ENCODE results near the gene CYP3A4.

DNA sequence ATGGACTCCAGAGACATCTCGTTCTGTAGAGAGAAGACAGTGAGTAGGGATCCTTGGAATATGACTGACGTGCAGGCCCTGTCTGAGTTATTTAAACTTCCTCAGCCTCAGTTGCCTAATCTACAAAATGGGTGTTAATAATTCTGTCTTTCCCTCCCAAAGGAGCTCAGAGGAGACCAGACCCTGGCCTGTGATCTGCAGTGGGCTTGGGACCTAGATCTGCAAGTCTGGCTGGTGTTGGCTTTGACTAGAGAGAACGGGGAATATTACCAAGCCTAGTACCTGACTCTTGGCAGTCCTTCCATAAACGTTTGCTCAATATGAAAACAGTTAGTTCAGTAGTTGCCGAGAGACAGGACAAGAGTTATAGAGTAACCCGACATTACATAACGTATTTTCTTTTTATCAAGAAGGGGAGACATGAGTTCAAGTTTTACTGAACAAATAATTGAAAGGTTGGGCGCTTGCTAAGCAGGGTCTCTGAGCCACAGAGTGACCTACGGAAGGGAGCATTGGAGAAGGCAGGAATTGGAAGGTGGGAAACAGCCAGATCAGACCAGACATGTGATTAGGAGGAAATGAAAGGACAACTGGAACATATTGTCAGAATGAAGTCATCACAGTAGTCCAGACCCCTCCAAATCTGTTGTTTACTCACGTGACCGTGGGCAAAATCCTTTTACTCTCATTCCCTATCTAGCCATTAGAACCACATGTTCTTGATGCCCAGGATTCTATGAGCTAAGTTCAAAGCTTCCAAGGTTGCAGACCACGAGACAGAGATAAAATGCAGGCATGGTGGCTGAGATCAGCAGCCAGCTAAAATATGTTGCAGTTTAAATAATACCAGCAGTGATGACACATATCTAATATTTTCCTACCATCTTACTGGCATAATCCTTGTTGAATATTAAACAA lies 10.9 kb upstream of the CYP3A4 start:
- TF ChIP-seq POLR2AphosphoS5 (IDR thresholded peaks at IDR 0.05; ENCODE audit: low read depth, low read length) (no peak), FOXK1 (CRISPR knock-in tag; IDR thresholded peaks at IDR 0.05; ENCODE audit: borderline replicate concordance, low read depth) (peak; percentile 86), REST (IDR thresholded peaks at IDR 0.05; ENCODE audit: borderline replicate concordance in 1 of 2, low read depth in 1 of 2, low read length in 2 of 2) (0 out of 4 replicates have a peak, but pooled peaks of 1 of the 2 experiments have one; percentile 6)
- TF ChIP-seq, protein P1, sequence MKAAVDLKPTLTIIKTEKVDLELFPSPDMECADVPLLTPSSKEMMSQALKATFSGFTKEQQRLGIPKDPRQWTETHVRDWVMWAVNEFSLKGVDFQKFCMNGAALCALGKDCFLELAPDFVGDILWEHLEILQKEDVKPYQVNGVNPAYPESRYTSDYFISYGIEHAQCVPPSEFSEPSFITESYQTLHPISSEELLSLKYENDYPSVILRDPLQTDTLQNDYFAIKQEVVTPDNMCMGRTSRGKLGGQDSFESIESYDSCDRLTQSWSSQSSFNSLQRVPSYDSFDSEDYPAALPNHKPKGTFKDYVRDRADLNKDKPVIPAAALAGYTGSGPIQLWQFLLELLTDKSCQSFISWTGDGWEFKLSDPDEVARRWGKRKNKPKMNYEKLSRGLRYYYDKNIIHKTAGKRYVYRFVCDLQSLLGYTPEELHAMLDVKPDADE (CRISPR knock-in tag; IDR thresholded peaks at IDR 0.05) = no peak
- TF ChIP-seq, protein P2, sequence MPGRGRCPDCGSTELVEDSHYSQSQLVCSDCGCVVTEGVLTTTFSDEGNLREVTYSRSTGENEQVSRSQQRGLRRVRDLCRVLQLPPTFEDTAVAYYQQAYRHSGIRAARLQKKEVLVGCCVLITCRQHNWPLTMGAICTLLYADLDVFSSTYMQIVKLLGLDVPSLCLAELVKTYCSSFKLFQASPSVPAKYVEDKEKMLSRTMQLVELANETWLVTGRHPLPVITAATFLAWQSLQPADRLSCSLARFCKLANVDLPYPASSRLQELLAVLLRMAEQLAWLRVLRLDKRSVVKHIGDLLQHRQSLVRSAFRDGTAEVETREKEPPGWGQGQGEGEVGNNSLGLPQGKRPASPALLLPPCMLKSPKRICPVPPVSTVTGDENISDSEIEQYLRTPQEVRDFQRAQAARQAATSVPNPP (CRISPR knock-in tag; IDR thresholded peaks at IDR 0.05) = 0 out of 2 replicates have a peak, but pooled peaks have one; percentile 31

Measured in HepG2 (cell line).